Measurements from ENCODE around the gene OR6N1. TPM values are rescaled to one million over a fixed set of nuclear protein-coding genes. Genes with fewer than 3 reads are reported as not detected.

The OR6N1 gene
- total RNA-seq, 2 experiments from 2014 or later: not detected

DNA sequence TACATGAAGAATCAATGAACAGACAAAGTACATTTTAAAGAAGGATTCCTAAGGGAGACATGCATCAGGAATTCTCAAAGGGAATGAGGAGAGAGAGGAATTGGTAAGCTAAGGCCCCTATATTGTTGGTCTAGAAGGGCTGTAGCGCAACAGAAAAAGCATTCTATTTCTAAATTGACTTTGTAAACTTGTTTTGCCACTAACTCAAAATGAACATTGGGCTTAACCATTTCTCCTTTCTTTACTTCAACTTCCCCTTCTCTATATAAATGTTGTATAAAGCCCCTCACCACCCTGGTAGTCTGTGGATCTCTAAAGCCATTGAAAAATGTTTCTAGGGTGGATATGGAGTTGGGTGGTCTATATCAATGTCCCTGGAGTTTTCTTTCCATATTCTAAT, 29.4 kb upstream of the OR6N1 start:
- POLR2A ChIA-PET: no interaction called here
- ATAC-seq (ENCODE audit: low read depth) (no peak), DNase-seq (no peak)
- no peaks in the 10 kb centered on the region for H3K9me3 Mint-ChIP-seq
- peaks cover 25% of the 10 kb centered on the region for H3K27me3 Mint-ChIP-seq
- no peak overlapping the region for H3K4me3 Mint-ChIP-seq
- H3K4me1 Mint-ChIP-seq: no peaks in the 10 kb centered on the region
- no peaks in the 10 kb centered on the region for H3K36me3 Mint-ChIP-seq
- H3K27ac Mint-ChIP-seq: no peak overlapping the region

GRCh38 chr1:158800526-158800925, 28.5 kb upstream of the OR6N1 start:
- Mint-ChIP-seq H3K4me1 (no peaks in the 10 kb centered on the region), H3K4me3 (no peak overlapping the region), H3K9me3 (no peaks in the 10 kb centered on the region), H3K36me3 (no peaks in the 10 kb centered on the region), H3K27ac (no peak overlapping the region), H3K27me3 (peaks cover 23% of the 10 kb centered on the region)
- POLR2A ChIA-PET: no interaction called here
- no peak for DNase-seq
- ATAC-seq (ENCODE audit: low read depth): no peak

DNA sequence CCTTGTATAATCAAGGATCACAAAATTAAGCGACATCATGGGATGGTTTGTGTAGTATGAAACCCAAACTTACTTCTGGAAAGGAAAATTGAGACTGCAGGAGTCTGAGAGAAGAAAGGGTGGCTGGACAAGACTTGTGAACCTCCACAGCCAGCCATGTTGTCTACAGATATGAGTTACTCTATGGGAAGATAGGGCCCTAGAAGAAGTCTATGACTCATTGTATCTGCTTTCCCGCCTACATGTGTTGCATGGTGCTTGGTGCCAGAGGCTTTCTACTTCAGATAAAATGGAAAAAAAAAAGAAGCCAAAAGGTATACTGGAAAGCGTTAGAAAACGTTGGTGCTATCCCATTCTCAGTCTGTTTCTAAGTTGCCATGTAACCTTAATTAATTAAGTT, 27.7 kb upstream of the OR6N1 start:
- ATAC-seq (ENCODE audit: low read depth) (no peak), DNase-seq (no peak)
- Mint-ChIP-seq H3K27ac (no peak overlapping the region), H3K9me3 (no peaks in the 10 kb centered on the region), H3K27me3 (peaks cover 23% of the 10 kb centered on the region), H3K36me3 (no peaks in the 10 kb centered on the region), H3K4me3 (no peak overlapping the region), H3K4me1 (no peaks in the 10 kb centered on the region)
- POLR2A ChIA-PET: no interaction called here

- Mint-ChIP-seq H3K36me3 (no peaks in the 10 kb centered on the region), H3K4me3 (no peak overlapping the region), H3K27me3 (peaks cover 29% of the 10 kb centered on the region), H3K27ac (no peak overlapping the region), H3K4me1 (no peaks in the 10 kb centered on the region), H3K9me3 (no peaks in the 10 kb centered on the region)
- ATAC-seq (ENCODE audit: low read depth) (no peak), DNase-seq (no peak)
- POLR2A ChIA-PET: no interaction called here
Measured at GRCh38 chr1:158798531-158798930, 26.5 kb upstream of the OR6N1 start.

DNA sequence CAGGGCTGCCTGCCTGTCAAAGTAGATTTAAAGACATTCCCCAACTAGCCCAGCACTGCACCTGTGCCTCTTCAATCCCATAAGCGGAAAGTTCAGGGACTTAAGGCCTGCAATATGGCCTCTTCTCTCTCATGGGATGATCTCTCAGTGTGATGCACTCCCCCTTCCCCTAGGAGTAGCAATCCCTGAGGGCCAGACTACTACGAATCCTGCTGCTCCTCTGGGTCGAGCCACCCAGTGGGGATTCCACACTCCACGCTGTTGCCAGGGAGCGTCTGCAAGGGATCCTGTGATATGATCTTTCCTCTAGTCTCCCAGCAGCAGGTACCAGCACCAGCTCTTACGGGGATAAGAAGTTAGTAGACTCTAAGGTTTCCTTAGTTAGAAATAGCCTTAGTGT, 22.3 kb upstream of the OR6N1 start:
- Mint-ChIP-seq H3K27me3 (peaks cover 23% of the 10 kb centered on the region), H3K9me3 (no peaks in the 10 kb centered on the region), H3K27ac (no peak overlapping the region), H3K4me1 (no peaks in the 10 kb centered on the region), H3K36me3 (no peaks in the 10 kb centered on the region), H3K4me3 (no peak overlapping the region)
- DNase-seq: no peak
- POLR2A ChIA-PET: no interaction called here
- no peak for ATAC-seq (ENCODE audit: low read depth)

- no peak overlapping the region for H3K4me3 Mint-ChIP-seq
- H3K27ac Mint-ChIP-seq: no peak overlapping the region
- H3K9me3 Mint-ChIP-seq: no peaks in the 10 kb centered on the region
- DNase-seq (no peak), ATAC-seq (ENCODE audit: low read depth) (no peak)
- no peaks in the 10 kb centered on the region for H3K4me1 Mint-ChIP-seq
- H3K27me3 Mint-ChIP-seq: peaks cover 23% of the 10 kb centered on the region
- H3K36me3 Mint-ChIP-seq: no peaks in the 10 kb centered on the region
- POLR2A ChIA-PET: no interaction called here
Measured at GRCh38 chr1:158793604-158794003, 21.6 kb upstream of the OR6N1 start.

GRCh38 chr1:158781104-158781503, 9.1 kb upstream of the OR6N1 start, which contains the start of gene OR6N2:
Gene OR6N2, minus strand, starts transcription at chr1:158781204. Its CDS starts 3,569 bp downstream, at chr1:158777635.
- Mint-ChIP-seq H3K27me3 (peaks cover 7% of the 10 kb centered on the region), H3K36me3 (no peaks in the 10 kb centered on the region), H3K9me3 (no peaks in the 10 kb centered on the region), H3K4me3 (no peak within 1 kb of the TSS), H3K4me1 (no peaks in the 10 kb centered on the region), H3K27ac (no peak within 1 kb of the TSS)
- DNase-seq: no peak
- POLR2A ChIA-PET: no interaction called here
- no peak for ATAC-seq (ENCODE audit: low read depth)

DNA sequence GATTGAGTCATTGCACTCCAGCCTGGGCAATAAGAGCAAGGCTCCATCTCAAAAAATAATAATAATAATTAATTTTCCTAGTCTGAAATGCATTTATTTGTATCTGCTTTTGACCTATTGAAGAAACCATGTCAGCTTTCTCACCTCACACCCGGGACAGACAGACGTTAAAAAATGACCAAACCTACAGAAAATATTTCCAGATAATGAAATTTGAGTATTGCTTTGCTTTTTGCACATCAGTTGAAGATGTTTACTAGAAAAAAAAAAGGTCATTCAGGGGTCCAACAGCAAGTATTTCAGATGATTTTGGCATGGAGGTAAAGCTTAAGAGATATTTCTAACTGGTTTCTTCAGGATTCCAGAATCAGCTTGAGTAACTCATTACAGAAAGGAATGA, 17.6 kb downstream of the OR6N1 start, which contains the start of gene OR6K6:
OR6K6 (plus strand) TSS at position 301 of the 400 bp plus-strand sequence. CDS start 168 bp downstream, outside the sequence.
- Mint-ChIP-seq H3K27ac (no peak within 1 kb of the TSS), H3K36me3 (no peaks in the 10 kb centered on the region), H3K4me1 (no peaks in the 10 kb centered on the region), H3K9me3 (no peaks in the 10 kb centered on the region), H3K27me3 (peaks cover 2% of the 10 kb centered on the region), H3K4me3 (no peak within 1 kb of the TSS)
- no peak for ATAC-seq (ENCODE audit: low read depth)
- no peak for DNase-seq
- POLR2A ChIA-PET: no interaction called here

DNA sequence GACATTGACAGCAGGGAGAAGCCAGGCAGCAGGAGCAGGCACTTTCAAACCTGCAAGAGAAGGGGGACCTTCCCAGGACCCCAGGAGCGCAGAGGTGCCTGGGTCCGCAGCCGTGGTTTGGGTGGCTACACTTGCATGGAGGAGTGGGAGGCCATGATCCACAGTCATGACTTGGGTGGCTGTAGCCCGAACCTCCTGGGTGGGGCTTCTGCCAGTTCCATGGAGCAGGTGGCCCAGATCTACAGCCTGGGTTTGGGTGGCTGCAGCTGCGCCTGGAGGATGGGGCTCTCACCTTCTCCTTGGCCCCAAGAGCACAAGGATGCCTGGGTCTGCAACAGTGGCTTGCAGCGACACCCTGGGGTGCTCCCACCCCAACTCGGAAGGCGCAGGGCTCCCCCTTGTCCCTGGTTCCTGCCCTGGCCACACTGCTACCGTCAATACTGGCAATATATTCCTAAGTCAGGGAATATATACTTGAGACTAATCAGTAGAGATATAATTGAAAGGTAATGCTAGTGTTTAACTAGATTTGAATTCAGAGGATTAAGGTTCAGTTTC, 19.8 kb downstream of the OR6N1 start:
- POLR2A ChIA-PET: no interaction called here
- H3K4me3 Mint-ChIP-seq: no peak overlapping the region
- ATAC-seq (ENCODE audit: low read depth): no peak

DNA sequence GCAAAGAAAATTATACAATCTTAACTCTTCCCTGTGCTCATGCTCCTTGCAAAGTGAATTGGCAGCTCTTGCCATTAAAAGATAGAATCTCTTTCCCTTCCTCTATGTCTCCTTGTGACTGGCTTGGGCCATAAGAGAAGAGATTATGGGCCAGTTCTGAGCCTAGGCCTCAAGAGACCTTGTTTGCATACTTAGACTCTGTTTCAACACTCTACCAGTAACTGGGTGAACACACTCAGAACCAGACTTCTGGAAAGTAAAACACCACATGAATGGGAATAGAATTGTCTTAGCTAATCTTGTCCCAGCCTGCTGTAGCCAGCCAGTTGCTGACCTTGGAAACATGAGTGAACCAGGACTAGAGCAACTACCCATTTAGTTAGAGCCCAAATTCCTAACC, 36.1 kb downstream of the OR6N1 start:
- Mint-ChIP-seq H3K27me3 (peaks cover 7% of the 10 kb centered on the region), H3K36me3 (no peaks in the 10 kb centered on the region), H3K9me3 (no peaks in the 10 kb centered on the region), H3K27ac (no peak overlapping the region), H3K4me3 (no peak overlapping the region), H3K4me1 (no peaks in the 10 kb centered on the region)
- DNase-seq (no peak), ATAC-seq (ENCODE audit: low read depth) (no peak)
- POLR2A ChIA-PET: no interaction called here

More for the DNA sequence above, 19.8 kb downstream of the OR6N1 start:
- no peaks in the 10 kb centered on the region for H3K27me3 Mint-ChIP-seq
- no peak for DNase-seq
- no peaks in the 10 kb centered on the region for H3K36me3 Mint-ChIP-seq
- H3K27ac Mint-ChIP-seq: no peak overlapping the region
- H3K4me1 Mint-ChIP-seq: no peaks in the 10 kb centered on the region
- H3K9me3 Mint-ChIP-seq: no peaks in the 10 kb centered on the region

DNA sequence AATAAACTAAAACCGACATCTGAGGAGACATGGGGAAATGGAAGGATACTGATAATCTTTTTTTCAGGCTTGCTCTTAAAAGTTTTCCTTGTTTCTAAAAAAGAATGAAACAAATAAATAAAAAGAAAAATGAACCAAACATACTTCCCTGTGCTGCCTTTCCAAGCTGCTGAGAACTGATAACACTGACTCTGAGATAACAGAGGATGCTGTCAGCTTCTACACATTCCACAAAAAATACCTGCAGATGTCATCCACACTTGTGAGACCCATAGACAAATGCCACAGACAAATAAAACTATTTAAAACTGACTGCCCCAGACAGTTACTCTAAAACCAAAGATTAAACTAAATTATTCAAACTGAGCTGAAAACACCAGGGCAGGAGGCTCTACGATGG, 39.5 kb downstream of the OR6N1 start:
- no peaks in the 10 kb centered on the region for H3K36me3 Mint-ChIP-seq
- H3K4me3 Mint-ChIP-seq: no peak overlapping the region
- POLR2A ChIA-PET: no interaction called here
- H3K4me1 Mint-ChIP-seq: no peaks in the 10 kb centered on the region
- H3K9me3 Mint-ChIP-seq: no peaks in the 10 kb centered on the region
- peaks cover 4% of the 10 kb centered on the region for H3K27me3 Mint-ChIP-seq
- no peak for ATAC-seq (ENCODE audit: low read depth)
- DNase-seq: no peak
- H3K27ac Mint-ChIP-seq: no peak overlapping the region

DNA sequence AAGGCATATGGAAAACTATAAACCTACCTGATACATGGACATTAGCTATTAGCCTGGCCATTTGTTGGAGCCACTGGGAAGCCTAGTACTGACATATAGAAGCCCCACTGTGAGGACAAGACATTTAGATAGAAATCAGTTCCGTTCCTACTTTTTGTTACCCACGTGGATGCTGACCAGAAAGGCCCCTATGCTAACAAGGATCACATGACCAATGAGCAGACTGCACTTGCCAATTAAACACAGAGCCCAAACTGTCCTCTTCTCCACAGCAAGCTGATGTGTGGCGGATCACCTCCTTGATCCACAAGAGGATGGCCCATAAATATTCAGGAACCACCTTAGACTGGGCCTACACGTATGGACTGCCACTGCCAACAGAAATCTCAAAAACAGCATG, 40.3 kb downstream of the OR6N1 start:
- Mint-ChIP-seq H3K27ac (no peak overlapping the region), H3K4me1 (no peaks in the 10 kb centered on the region), H3K27me3 (peaks cover 2% of the 10 kb centered on the region), H3K4me3 (no peak overlapping the region), H3K9me3 (no peaks in the 10 kb centered on the region), H3K36me3 (no peaks in the 10 kb centered on the region)
- POLR2A ChIA-PET: no interaction called here
- ATAC-seq (ENCODE audit: low read depth) (no peak), DNase-seq (no peak)

GRCh38 chr1:158730453-158730852, 41.5 kb downstream of the OR6N1 start:
- no peak overlapping the region for H3K27ac Mint-ChIP-seq
- no peak overlapping the region for H3K4me3 Mint-ChIP-seq
- ATAC-seq (ENCODE audit: low read depth): no peak
- H3K4me1 Mint-ChIP-seq: no peaks in the 10 kb centered on the region
- DNase-seq: no peak
- no peaks in the 10 kb centered on the region for H3K36me3 Mint-ChIP-seq
- H3K27me3 Mint-ChIP-seq: peaks cover 4% of the 10 kb centered on the region
- no peaks in the 10 kb centered on the region for H3K9me3 Mint-ChIP-seq
- POLR2A ChIA-PET: no interaction called here

DNA sequence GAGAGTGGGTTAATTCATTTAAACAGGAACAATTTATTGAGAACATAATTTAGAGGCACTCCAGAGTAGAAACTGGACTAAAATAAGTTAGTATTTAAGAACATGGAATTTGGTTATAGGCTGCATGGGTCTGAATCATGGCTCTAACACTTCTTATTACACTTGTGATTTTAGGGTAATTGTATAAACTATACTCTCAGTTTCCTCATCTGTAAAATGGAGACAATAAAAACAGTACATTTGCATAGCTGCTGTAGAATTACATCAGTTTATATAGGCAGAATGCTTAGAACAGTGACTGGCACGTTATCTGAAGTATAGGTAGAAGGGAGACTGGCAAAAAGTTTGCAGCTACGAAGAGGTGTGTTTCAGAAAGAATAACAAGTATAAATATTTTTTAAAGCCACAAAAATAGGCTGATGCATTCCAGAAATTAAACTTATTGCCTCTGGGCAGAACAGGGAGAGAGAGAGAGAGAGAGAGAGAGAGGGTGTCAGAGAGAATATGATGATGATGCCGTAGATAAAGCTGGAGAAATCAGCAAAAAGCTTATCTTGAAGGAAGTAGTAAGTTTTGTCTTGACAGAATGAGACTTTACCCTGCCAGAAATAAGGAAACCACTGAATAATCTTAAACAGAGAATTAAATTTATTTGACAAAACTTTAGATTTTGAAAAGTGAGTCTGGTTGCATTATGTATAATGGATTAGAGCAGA, 43.3 kb downstream of the OR6N1 start:
- peaks cover 8% of the 10 kb centered on the region for H3K27me3 Mint-ChIP-seq
- POLR2A ChIA-PET: no interaction called here
- H3K4me1 Mint-ChIP-seq: no peaks in the 10 kb centered on the region
- no peak for DNase-seq
- no peak overlapping the region for H3K27ac Mint-ChIP-seq
- no peaks in the 10 kb centered on the region for H3K9me3 Mint-ChIP-seq
- H3K36me3 Mint-ChIP-seq: no peaks in the 10 kb centered on the region
- H3K4me3 Mint-ChIP-seq: no peak overlapping the region
- no peak for ATAC-seq (ENCODE audit: low read depth)
